ENCODE results near the gene KRTAP4-5. TPM values are rescaled to one million over a fixed set of nuclear protein-coding genes. Genes with fewer than 3 reads are reported as not detected.
"Not testable (repeated sequence)": the region's sequence is repeated elsewhere in the genome, so short reads cannot be mapped to it uniquely, and the experiment has no call there.

Gene KRTAP4-5
- total RNA-seq, 2 experiments from 2014 or later: not detected

GRCh38 chr17:41153856-41154255 lies 4.2 kb upstream of the KRTAP4-5 start:
- H3K4me1 ChIP-seq (ENCODE audit: insufficient read depth, low read length): no peaks in the 10 kb centered on the region
- Mint-ChIP-seq H3K4me1 (ENCODE audit: low read depth) (peaks cover 4% of the 10 kb centered on the region), H3K27ac (no peak overlapping the region), H3K27me3 (peaks cover 22% of the 10 kb centered on the region), H3K36me3 (ENCODE audit: low read depth) (no peaks in the 10 kb centered on the region), H3K4me3 (no peak overlapping the region), H3K9me3 (no peaks in the 10 kb centered on the region)
- intact Hi-C loops (cut with DNase I, micrococcal nuclease): no loop called here
- no peak overlapping the region for H3K27ac ChIP-seq (ENCODE audit: low read depth in 1 of 2, low read length in 2 of 2)
- DNase-seq (no peak), ATAC-seq (ENCODE audit: poor library complexity) (no peak)
- ChIA-PET POLR2A (no interaction called here), CTCF (no interaction called here)
- TF ChIP-seq, protein P1, sequence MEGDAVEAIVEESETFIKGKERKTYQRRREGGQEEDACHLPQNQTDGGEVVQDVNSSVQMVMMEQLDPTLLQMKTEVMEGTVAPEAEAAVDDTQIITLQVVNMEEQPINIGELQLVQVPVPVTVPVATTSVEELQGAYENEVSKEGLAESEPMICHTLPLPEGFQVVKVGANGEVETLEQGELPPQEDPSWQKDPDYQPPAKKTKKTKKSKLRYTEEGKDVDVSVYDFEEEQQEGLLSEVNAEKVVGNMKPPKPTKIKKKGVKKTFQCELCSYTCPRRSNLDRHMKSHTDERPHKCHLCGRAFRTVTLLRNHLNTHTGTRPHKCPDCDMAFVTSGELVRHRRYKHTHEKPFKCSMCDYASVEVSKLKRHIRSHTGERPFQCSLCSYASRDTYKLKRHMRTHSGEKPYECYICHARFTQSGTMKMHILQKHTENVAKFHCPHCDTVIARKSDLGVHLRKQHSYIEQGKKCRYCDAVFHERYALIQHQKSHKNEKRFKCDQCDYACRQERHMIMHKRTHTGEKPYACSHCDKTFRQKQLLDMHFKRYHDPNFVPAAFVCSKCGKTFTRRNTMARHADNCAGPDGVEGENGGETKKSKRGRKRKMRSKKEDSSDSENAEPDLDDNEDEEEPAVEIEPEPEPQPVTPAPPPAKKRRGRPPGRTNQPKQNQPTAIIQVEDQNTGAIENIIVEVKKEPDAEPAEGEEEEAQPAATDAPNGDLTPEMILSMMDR (IDR thresholded peaks at IDR 0.05): no peak
- no peaks in the 10 kb centered on the region for H3K27me3 ChIP-seq (ENCODE audit: control insufficient read depth in 1 of 2, insufficient read depth in 2 of 2, low read length in 2 of 2)
- no peaks in the 10 kb centered on the region for H3K36me3 ChIP-seq (ENCODE audit: insufficient read depth, low read length)
- no peak overlapping the region for H3K4me3 ChIP-seq (ENCODE audit: low read length)
- no peaks in the 10 kb centered on the region for H3K9me3 ChIP-seq (ENCODE audit: control insufficient read depth in 1 of 2, insufficient read depth in 1 of 2, low read length in 2 of 2)

- H3K4me3 Mint-ChIP-seq: no peak overlapping the region
- DNase-seq (no peak), ATAC-seq (ENCODE audit: poor library complexity) (no peak)
- Histone ChIP-seq H3K27ac (ENCODE audit: low read depth in 1 of 2, low read length in 2 of 2) (no peak overlapping the region), H3K4me3 (ENCODE audit: low read length) (no peak overlapping the region), H3K4me1 (ENCODE audit: insufficient read depth, low read length) (no peaks in the 10 kb centered on the region), H3K36me3 (ENCODE audit: insufficient read depth, low read length) (no peaks in the 10 kb centered on the region), H3K27me3 (ENCODE audit: control insufficient read depth in 1 of 2, insufficient read depth in 2 of 2, low read length in 2 of 2) (no peaks in the 10 kb centered on the region), H3K9me3 (ENCODE audit: control insufficient read depth in 1 of 2, insufficient read depth in 1 of 2, low read length in 2 of 2) (no peaks in the 10 kb centered on the region)
- POLR2A ChIA-PET: interaction anchor here (0.7 kb wide), 1 partner anchor 27 kb away, joined by 3 read pairs; the partner anchor contains the start of gene KRTAP4-12
- no peak overlapping the region for H3K27ac Mint-ChIP-seq
- intact Hi-C loops (cut with DNase I, micrococcal nuclease): no loop called here
- peaks cover 4% of the 10 kb centered on the region for H3K4me1 Mint-ChIP-seq (ENCODE audit: low read depth)
- H3K36me3 Mint-ChIP-seq (ENCODE audit: low read depth): no peaks in the 10 kb centered on the region
- no peaks in the 10 kb centered on the region for H3K9me3 Mint-ChIP-seq
- TF ChIP-seq, protein P1 (IDR thresholded peaks at IDR 0.05): no peak
- peaks cover 18% of the 10 kb centered on the region for H3K27me3 Mint-ChIP-seq
- CTCF ChIA-PET: no interaction called here
Measured at GRCh38 chr17:41151525-41151924, 1.9 kb upstream of the KRTAP4-5 start.

DNA sequence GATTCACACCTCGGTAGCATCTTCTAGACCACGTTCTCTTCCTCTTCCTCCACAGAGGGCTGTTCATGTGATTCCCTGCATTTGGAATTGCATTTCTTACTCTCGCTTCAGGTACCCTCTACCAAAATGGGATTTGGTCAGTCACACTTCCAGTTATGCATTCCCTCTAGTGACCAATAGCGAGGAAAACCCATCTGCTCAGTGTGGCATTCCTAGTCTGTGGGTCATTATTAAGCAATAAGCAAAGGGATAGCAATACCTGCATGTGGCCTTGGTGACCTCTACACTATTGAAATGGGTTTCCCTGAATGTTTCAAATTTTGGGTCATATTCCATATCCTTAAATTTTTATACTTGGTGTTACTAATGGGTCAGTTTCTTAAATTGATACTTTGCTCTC lies 401 bp upstream of the KRTAP4-5 start:
- H3K27ac ChIP-seq (ENCODE audit: low read depth in 1 of 2, low read length in 2 of 2): no peak overlapping the region
- intact Hi-C loops (cut with DNase I, micrococcal nuclease): no loop called here
- Mint-ChIP-seq H3K9me3 (no peaks in the 10 kb centered on the region), H3K27me3 (peaks cover 13% of the 10 kb centered on the region), H3K27ac (no peak overlapping the region), H3K4me3 (no peak overlapping the region), H3K4me1 (ENCODE audit: low read depth) (peaks cover 4% of the 10 kb centered on the region), H3K36me3 (ENCODE audit: low read depth) (no peaks in the 10 kb centered on the region)
- H3K4me1 ChIP-seq (ENCODE audit: insufficient read depth, low read length): no peaks in the 10 kb centered on the region
- TF ChIP-seq, protein P1 (IDR thresholded peaks at IDR 0.05): no peak
- no peaks in the 10 kb centered on the region for H3K27me3 ChIP-seq (ENCODE audit: control insufficient read depth in 1 of 2, insufficient read depth in 2 of 2, low read length in 2 of 2)
- H3K9me3 ChIP-seq (ENCODE audit: control insufficient read depth in 1 of 2, insufficient read depth in 1 of 2, low read length in 2 of 2): no peaks in the 10 kb centered on the region
- H3K36me3 ChIP-seq (ENCODE audit: insufficient read depth, low read length): no peaks in the 10 kb centered on the region
- H3K4me3 ChIP-seq (ENCODE audit: low read length): no peak overlapping the region
- ChIA-PET POLR2A (no interaction called here), CTCF (no interaction called here)
- DNase-seq (no peak), ATAC-seq (ENCODE audit: poor library complexity) (no peak)

GRCh38 chr17:41148971-41149651 lies 514 bp downstream of the KRTAP4-5 start:
- H3K4me1 ChIP-seq (ENCODE audit: insufficient read depth, low read length); H3K36me3 Mint-ChIP-seq (ENCODE audit: low read depth); CTCF ChIA-PET; POLR2A ChIA-PET; H3K9me3 Mint-ChIP-seq; H3K27ac Mint-ChIP-seq; DNase-seq; H3K27me3 ChIP-seq (ENCODE audit: control insufficient read depth in 1 of 2, insufficient read depth in 2 of 2, low read length in 2 of 2); H3K4me3 ChIP-seq (ENCODE audit: low read length); H3K9me3 ChIP-seq (ENCODE audit: control insufficient read depth in 1 of 2, insufficient read depth in 1 of 2, low read length in 2 of 2); ATAC-seq (ENCODE audit: poor library complexity); H3K4me1 Mint-ChIP-seq (ENCODE audit: low read depth); intact Hi-C loops (cut with DNase I, micrococcal nuclease); H3K27ac ChIP-seq (ENCODE audit: low read depth in 1 of 2, low read length in 2 of 2); H3K4me3 Mint-ChIP-seq; H3K36me3 ChIP-seq (ENCODE audit: insufficient read depth, low read length): not testable (repeated sequence)
- peaks cover 13% of the 10 kb centered on the region for H3K27me3 Mint-ChIP-seq
